ENCODE results near the gene MED7.
A peak's percentile ranks its signal among the peaks of the same experiment; 100 is the strongest.

The MED7 gene

DNA sequence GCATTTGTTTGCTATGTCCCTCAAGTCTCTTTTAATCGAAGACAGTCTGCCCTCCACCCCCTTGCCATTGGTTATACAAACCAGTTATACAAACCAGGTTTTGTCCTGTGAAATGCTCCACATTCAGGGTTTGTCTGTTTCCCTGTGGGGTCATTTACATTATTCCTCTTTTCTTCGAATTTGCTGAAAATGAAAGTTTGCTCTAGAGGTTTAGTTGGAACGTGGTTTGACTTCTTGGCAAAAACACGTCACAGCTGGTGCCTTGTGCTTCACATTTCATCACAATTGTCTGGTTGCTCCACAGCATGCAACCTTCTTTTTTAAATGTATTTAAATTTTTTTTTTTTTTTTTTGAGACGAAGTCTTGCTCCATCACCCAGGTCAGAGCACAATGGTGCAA lies 29.7 kb downstream of the MED7 start:
- no peak for DNase-seq (ENCODE audit: low spot score)
- in situ Hi-C loops (cut with MboI; ENCODE audit: low sequenced_read_pairs, unreplicated experiment) = no loop called here
- TF ChIP-seq, protein P1, sequence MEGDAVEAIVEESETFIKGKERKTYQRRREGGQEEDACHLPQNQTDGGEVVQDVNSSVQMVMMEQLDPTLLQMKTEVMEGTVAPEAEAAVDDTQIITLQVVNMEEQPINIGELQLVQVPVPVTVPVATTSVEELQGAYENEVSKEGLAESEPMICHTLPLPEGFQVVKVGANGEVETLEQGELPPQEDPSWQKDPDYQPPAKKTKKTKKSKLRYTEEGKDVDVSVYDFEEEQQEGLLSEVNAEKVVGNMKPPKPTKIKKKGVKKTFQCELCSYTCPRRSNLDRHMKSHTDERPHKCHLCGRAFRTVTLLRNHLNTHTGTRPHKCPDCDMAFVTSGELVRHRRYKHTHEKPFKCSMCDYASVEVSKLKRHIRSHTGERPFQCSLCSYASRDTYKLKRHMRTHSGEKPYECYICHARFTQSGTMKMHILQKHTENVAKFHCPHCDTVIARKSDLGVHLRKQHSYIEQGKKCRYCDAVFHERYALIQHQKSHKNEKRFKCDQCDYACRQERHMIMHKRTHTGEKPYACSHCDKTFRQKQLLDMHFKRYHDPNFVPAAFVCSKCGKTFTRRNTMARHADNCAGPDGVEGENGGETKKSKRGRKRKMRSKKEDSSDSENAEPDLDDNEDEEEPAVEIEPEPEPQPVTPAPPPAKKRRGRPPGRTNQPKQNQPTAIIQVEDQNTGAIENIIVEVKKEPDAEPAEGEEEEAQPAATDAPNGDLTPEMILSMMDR (IDR thresholded peaks at IDR 0.05; ENCODE audit: borderline replicate concordance, control extremely low read depth, extremely low read depth, insufficient read depth, missing control alignments) = no peak

DNA sequence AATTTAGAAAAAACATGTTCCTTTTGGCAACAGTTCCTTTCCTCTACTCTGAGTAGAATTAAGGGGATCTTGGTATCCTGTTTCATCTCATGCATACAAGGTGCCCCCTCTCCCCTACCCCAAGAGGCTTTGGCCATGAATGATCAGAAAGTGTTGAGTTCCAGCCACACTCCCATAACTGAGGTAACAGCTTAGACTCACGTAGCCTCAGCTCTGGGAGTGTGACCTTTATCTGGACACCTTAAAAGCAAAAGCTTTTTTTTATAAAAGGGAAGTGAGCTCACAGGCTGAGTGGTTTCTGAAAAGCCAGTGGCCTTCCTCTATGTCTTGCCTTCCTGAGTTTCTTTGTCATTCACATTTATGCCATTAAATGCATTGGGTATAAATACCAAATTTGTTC lies 32.9 kb downstream of the MED7 start:
- DNase-seq (ENCODE audit: low spot score) = peak; percentile 63
- in situ Hi-C loops (cut with MboI; ENCODE audit: low sequenced_read_pairs, unreplicated experiment) = no loop called here
- TF ChIP-seq, protein P1 (IDR thresholded peaks at IDR 0.05; ENCODE audit: borderline replicate concordance, control extremely low read depth, extremely low read depth, insufficient read depth, missing control alignments) = no peak

DNA sequence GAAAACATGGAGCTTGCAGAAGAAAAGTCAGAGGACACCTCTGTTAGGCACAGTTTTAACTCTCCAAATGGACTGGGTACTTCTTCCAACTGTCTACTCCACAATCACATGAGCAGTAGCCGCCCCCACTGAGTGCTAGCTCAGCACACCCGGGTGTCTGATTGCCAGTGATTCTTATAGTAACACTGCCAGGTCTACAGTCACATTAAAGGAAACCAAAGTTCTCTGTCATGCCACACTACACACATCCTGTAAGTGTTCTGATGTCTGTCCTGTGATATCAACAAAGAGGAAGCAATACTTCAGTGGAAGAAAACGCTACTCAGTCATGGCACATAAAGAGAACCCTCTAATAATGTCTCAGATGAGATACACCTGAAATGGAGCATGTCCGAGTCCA lies 33.7 kb downstream of the MED7 start, which contains the start of gene HAVCR2:
HAVCR2 (minus strand) TSS at position 69 of the 400 bp plus-strand sequence; CDS start at position 8, 61 bp downstream.
- peak; percentile 55 for DNase-seq (ENCODE audit: low spot score)
- in situ Hi-C loops (cut with MboI; ENCODE audit: low sequenced_read_pairs, unreplicated experiment) = no loop called here
- TF ChIP-seq, protein P1 (IDR thresholded peaks at IDR 0.05; ENCODE audit: borderline replicate concordance, control extremely low read depth, extremely low read depth, insufficient read depth, missing control alignments) = no peak

DNA sequence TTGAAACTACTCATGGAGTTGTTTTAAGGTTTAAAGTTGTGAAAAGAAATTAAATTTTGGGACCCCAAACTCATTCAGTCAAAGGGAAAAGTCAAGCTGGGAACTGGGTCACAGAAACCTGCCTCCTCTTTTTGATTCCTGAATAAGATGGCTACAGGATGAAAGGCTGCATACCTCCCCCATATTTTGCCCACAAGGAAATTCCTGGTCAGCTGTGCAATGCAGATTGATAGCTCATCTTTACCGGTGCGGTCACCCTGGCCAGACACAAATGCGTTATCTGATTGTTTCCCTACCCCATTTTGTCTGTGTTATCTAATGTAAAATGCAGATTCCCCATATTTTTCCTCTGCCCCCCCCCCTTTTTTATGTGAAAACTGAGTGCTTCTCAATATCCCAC lies 35.2 kb downstream of the MED7 start:
- TF ChIP-seq, protein P1 (IDR thresholded peaks at IDR 0.05; ENCODE audit: borderline replicate concordance, control extremely low read depth, extremely low read depth, insufficient read depth, missing control alignments) = no peak
- in situ Hi-C loops (cut with MboI; ENCODE audit: low sequenced_read_pairs, unreplicated experiment) = no loop called here

DNA sequence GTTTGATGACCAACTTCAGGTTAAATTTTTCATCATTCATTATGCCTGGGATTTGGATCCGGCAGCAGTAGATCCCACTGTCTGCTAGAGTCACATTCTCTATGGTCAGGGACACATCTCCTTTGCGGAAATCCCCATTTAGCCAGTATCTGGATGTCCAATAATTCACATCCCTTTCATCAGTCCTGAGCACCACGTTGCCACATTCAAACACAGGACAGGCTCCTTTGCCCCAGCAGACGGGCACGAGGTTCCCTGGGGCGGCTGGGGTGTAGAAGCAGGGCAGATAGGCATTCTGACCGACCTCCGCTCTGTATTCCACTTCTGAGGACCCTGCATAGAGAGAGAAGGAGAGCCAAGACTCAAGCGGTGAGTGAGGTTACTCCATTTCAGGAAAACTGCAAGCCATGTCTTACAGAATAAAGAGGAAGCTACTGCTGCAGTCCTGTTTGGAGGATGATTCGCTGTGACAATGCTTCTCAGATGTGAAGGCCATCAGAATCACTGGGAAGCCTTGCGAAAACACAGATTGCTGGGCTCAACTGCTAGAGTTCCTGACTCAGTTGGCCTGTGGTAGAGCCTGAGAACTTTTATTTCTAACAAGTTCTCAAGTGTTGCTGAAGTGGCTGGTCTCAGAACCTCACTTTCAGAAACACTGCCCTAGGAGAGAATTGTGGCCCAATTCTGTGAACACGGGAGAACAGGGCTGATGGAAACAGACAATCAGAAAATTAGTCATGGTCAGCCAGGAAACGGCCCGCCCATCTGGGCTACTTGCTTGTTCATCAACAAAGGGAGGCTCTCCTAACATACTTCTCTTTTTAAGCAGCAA lies 35.8 kb downstream of the MED7 start:
- in situ Hi-C loops (cut with MboI; ENCODE audit: low sequenced_read_pairs, unreplicated experiment) = no loop called here
- peak; percentile 50 for DNase-seq (ENCODE audit: low spot score)
- TF ChIP-seq, protein P1 (IDR thresholded peaks at IDR 0.05; ENCODE audit: borderline replicate concordance, control extremely low read depth, extremely low read depth, insufficient read depth, missing control alignments) = no peak

More for the DNA sequence above, 35.2 kb downstream of the MED7 start:
- no peak for DNase-seq (ENCODE audit: low spot score)

DNA sequence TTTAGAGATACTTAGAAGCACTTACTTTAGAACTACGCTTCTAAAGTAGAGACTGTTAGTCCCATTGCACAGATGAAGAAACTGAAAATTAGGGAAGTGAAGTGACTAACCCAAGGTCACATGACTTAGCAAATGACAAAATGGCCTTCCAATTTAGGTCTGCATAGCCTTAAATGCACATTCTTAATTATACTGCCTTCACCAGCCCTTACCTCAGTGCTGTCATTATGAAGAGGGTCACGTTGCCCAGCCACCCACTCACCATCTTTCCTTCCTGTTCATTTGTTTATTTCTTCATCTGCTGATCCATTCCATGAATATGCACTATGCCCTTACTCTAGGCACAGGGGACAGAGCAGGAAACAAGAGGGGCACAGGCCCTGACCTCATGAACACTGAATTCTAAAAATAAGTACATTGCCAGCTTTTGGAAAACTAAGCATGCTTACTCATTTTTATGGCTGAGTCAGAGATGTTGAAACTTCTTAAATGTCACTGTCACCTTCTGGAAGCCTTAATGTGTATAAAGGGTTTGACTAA lies 42.5 kb downstream of the MED7 start:
- TF ChIP-seq, protein P1 (IDR thresholded peaks at IDR 0.05; ENCODE audit: borderline replicate concordance, control extremely low read depth, extremely low read depth, insufficient read depth, missing control alignments) = no peak
- in situ Hi-C loops (cut with MboI; ENCODE audit: low sequenced_read_pairs, unreplicated experiment) = no loop called here
- DNase-seq (ENCODE audit: low spot score) = no peak
